GM19240 (cell line): ENCODE data around the gene GNB3.
A peak's percentile ranks its signal among the peaks of the same experiment; 100 is the strongest.
"Not testable (repeated sequence)": the region's sequence is repeated elsewhere in the genome, so short reads cannot be mapped to it uniquely, and the experiment has no call there.

ENCODE experiments used
- DNase-seq: peaks from one replicate; pipeline ENCODE4 v3.0.0; 2011; ENCODE audit warnings: low spot score; ENCODE audit not compliant: insufficient read length

The GNB3 gene

DNA sequence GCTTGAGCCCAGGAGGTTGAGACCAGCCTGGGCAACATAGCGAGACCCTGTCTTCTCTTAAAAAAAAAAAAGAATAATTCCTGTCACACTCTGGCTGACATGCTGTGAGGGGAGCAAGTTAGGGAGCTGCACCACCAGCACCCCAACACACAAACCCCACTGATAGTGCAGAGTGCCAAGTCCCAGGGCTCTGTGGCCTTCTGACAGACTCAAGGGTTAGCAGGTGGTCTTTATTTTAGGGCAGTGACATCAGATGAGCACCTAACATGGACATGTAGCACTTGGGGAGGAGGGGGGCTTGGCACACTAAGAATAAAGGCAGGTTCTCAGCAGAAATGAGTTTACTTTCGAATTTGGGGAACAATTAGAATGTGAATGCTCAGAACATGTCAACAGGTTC, 18.1 kb downstream of the GNB3 start:
- no peak for DNase-seq

DNA sequence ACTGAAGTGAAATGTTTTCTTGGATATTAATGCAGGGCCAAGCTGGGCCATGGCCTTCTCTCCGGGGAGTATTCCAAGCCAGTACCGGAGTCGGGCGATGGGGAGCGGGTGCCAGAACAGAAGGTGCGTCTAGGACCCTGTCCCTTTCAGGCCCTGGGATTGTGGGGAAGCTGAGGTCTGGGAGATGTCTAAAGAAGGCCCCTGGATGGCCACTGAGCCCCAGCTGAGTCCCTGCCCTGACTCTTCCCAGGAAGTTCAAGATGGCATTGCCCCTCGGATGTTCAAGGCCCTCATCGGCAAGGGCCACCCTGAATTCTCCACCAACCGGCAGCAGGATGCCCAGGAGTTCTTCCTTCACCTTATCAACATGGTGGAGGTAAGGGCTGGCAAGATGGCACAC, 19.4 kb downstream of the GNB3 start:
- DNase-seq: no peak

DNA sequence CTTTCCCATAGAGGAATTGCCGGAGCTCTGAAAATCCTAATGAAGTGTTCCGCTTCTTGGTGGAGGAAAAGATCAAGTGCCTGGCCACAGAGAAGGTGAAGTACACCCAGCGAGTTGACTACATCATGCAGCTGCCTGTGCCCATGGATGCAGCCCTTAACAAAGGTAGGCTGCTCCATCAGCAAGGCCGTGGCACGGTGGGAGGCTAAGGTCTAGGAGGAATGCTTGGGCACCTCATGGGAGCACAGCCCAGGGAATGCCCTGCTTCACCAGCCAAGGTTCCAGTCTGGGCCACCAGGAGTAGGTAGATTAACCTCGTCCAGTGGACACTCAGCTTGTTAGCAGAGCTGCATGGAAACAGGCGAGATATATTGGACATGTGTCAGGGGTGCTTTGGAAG, 20.2 kb downstream of the GNB3 start:
- DNase-seq: no peak

DNA sequence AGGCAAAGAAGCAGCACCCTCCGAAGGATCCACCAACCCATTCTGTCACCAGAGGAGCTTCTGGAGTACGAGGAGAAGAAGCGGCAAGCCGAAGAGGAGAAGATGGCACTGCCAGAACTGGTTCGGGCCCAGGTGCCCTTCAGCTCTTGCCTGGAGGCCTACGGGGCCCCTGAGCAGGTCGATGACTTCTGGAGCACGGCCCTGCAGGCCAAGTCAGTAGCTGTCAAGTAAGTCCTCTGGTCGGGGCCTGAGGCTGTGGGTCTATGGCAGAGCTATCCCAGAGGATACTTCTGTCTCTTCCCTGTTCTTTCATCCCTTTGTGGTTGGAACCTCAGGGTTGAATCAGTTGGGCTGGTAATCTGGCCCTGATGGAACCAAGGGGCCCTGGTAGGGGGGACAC, 20.7 kb downstream of the GNB3 start:
- no peak for DNase-seq

DNA sequence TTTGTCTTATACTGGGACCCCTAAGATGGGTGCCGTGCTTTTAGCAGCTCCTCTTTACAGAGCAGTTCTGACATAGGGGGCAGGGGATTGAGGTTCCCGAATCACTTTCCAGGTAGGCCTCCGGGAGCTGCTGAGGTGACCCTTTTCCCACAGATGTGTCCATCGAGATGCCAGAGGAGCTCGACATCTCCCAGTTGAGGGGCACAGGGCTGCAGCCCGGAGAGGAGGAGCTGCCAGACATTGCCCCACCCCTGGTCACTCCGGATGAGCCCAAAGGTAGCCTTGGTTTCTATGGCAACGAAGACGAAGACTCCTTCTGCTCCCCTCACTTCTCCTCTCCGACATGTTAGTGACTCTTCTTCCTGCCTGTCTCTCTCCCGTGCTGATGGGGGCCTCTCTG, 22.3 kb downstream of the GNB3 start:
- DNase-seq: no peak

DNA sequence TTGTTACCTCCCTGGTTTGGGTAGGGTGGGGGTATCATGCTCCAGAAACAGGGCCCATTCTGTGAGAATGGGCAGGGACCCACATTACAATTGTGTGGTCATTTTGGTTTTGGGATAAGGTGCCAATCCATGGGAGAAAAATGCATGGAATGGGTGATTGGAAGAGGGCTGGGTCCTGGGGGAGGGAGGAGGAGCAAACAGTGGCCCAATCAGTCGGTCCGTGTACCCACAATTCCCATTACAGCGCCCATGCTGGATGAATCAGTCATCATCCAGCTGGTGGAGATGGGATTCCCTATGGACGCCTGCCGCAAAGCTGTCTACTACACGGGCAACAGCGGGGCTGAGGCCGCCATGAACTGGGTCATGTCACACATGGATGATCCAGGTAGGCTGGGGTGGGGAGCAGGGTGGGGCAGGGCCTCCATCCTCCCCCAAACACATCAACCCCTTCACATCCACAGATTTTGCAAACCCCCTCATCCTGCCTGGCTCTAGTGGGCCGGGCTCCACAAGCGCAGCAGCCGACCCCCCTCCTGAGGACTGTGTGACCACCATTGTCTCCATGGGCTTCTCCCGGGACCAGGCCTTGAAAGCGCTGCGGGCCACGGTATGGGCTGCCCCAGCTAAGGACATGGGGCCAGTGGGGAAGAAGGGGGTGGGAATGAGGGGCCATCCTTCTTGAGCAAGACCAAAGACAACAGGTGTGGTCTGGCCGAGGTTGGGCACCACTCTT, 23.0 kb downstream of the GNB3 start:
- DNase-seq: no peak

DNA sequence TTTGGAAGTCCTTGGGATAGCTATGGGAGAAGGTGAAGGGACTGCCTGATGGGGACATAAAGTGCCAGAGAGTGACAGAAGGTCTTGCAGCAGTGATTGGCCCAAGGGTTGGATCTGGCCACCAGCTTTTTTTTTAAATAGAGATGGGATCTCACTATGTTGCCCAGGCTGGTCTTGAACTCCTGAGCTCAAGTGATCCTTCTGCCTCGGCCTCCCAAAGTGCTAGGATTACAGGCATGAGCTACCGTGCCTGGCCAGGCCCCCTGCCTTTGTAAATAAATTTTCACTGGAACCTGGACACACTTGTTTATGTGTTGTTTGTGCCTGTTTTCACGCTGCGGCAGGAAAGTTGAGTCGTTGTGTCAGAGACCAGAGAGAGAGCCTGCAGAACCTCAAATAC, 24.6 kb downstream of the GNB3 start:
- DNase-seq: not testable (repeated sequence)

DNA sequence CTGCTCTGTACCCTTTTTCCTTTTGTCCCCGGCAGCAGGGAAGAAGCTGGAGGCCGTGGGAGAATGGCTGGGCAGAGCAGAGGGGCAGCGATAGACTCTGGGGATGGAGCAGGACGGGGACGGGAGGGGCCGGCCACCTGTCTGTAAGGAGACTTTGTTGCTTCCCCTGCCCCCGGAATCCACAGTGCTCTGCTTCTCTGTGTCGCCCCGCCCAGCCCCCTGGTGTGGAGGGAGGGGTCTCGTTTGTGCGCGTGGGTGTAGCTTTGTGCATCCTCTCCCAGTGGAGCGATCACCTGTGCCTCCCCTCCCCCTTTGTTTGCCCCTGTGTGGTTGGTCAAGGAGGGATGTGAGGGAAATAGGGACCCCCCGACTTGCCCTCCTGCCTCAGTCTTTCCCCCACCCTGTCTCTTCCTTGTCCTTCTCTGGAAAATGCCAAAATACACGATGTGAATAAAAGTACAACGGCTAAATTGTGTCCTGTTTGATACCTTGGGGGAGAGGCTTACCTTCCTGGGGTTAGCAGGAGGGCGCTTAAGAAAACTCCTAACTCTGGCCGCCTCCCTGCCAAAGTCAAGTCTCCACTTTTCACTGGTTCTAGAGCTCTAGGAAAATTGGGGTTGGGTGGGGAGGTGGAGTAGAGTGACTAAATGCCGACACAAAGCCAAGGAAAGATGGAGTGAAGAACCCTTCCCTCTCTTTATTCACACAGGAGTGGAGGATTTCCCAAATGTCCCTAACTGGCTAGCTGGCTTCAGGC, 25.6 kb downstream of the GNB3 start:
- DNase-seq: no peak

DNA sequence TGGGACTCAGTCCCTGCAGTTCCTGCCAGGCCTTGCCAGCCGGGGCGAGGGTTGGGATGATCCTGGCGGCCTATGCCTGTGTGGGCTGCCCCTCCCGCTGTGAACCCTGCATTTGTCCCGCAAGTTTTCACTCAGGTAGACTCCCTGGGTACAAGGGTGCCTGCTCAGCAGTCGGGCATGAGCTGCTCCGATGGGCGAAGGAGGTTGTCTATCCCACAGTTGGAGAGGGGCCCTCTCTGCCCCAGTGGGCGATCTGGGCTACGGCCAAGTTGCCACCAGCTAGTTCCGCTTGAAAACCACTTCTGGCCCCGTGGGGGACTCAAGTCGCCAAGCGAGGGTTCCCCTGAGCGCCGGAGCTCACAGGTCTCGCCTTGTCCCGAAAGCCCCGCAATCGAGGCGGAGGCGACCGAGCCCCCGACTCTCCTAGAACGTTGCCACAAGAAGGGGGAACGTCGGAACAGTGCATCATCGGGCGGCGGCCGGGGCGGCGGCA, 26.2 kb downstream of the GNB3 start:
- DNase-seq: no peak

DNA sequence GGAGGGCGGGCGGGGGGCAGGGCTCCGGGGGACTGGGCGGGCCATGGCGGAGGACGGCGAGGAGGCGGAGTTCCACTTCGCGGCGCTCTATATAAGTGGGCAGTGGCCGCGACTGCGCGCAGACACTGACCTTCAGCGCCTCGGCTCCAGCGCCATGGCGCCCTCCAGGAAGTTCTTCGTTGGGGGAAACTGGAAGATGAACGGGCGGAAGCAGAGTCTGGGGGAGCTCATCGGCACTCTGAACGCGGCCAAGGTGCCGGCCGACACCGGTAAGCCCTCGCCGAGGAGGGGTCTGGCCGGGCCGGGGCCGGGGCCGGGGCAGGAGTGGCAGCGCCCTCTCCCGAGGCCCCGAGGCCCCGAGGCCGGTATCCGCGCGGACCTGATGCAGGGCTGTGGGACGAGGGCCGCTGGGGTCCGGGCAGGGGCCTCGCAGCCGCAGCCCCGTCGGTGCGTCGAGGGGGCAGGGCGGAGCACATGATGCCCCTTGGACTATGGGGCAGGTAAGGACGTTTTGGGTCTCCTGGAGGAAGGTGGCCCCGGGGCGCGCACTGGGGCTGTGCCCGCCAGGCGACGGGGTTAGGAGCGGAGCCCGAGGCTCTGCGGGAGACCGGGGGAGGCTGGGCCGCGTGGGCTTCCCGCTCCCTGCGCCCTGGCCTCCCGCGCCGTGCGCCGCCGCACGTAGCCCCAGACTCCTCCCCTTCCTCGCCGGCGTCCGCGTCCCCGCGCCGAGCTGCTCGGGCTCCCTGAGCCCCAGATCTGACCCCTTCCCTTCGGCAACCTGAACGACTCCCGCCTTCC, 26.9 kb downstream of the GNB3 start, which contains the start of gene TPI1:
Gene TPI1 (plus strand): TSS at position 119 of the 798 bp plus-strand sequence. CDS start 36 bp downstream, at position 155.
- peak; percentile 76 for DNase-seq

DNA sequence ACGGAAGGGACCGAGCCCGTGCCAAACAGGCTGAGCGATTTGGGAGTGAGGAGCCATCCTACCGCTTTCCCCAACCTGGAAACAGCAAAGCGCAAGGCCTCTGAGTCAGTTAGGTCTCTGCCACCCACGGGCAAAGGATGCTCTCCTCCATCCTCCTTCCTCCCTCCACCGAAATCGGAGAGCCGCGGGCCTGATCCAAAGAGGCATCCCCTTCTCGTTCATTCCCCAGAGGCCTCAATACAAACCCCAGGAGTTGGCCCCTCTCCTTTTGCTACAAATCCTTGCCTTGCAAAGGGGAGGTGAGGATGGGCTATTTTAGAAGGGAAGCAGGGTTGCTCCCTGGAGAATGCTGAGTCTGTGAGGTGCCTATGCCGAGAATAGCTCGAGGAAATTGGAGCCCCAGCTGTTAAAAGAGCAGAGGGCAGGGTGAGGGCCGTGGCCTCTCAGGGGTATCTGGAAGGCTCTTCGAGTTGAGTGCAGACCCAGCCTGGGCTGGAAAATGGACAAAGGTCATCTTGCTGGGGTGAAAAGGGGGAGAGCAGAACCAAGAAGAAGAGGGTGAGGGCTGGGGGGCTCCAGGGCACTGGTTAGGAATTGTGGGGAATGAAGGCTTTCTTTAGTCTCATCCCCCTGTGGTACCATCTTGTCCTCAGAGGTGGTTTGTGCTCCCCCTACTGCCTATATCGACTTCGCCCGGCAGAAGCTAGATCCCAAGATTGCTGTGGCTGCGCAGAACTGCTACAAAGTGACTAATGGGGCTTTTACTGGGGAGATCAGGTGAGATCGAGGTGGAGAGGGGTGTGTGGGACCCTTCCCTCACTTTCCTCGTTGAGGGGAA, 27.7 kb downstream of the GNB3 start:
- no peak for DNase-seq

DNA sequence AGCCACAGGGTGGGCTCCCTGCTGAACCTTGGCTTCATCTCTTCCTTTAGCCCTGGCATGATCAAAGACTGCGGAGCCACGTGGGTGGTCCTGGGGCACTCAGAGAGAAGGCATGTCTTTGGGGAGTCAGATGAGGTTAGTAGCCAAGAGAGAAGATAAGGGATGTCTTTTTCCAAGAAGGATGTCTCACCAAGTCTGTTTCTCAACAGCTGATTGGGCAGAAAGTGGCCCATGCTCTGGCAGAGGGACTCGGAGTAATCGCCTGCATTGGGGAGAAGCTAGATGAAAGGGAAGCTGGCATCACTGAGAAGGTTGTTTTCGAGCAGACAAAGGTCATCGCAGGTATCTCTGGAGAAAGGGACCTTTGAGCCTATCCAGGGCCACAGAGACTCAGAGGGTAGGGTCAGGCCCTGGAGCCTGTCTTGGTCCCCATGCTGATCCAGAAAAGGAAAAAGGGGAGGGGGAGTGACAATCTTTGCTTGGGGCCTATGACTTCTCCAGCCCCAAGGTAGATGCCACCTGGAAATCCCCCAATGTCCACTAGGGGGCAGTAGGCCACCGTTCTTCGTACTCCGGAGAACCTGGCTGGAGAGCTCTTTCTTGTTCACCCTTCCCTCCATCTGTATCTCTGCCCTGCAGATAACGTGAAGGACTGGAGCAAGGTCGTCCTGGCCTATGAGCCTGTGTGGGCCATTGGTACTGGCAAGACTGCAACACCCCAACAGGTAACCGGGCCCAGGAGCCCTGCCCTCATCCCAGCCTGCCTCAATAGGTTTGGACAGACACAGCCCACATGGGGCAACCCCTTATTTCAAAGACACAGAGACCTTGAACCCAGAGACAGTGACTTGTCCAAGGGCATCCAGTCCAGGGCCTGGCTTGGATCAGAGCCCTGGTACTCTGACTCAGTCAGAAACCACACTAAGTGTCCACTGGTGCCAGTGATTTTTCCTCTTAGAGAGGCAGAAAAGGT, 28.6 kb downstream of the GNB3 start:
- peak; percentile 67 for DNase-seq

DNA sequence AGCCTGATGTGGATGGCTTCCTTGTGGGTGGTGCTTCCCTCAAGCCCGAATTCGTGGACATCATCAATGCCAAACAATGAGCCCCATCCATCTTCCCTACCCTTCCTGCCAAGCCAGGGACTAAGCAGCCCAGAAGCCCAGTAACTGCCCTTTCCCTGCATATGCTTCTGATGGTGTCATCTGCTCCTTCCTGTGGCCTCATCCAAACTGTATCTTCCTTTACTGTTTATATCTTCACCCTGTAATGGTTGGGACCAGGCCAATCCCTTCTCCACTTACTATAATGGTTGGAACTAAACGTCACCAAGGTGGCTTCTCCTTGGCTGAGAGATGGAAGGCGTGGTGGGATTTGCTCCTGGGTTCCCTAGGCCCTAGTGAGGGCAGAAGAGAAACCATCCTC, 29.6 kb downstream of the GNB3 start:
- DNase-seq: not testable (repeated sequence)

DNA sequence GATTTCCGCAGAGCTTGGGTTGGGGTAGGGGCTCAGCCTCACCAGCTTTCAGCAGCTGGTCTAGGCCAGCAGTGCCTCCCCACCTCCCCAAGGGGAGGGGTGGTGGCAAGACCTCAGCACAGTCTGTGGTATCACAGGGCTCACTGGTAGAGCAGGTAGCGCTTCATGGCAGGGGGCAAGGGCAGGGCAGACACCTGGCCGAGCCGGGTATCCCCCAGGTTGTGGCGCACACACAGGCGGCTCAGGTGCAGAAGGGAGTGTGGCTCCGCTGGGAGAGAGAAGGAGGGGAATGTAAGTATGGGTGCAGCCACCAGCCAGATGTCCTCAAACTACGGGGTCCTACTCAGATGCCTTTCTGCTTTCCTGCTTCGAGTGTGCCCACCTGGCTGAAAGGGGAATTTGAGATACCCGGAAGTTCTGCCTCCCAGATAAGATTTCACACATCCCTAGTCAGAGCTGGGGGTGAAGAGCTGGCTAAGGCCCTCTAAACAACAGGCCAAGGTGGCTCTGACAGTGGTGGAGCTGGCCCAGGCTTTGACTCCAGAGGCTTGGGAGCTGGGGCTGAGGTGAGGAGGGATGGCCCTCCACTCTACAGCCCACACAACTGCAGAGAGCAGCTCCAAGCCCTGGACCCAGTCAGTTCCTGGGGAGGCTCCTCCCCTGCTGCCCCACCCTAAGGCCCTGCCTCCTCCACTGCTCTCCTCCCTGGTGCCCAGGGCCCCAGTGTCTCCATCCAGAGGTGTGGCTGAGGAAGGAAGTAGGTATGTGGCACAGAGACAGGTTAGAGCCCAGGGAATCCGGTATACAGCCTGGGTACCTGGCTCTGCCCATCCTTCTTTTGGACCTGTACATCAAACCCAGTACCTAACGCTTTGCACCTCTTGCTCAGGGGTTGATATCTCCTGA, 30.6 kb downstream of the GNB3 start:
- DNase-seq: no peak

DNA sequence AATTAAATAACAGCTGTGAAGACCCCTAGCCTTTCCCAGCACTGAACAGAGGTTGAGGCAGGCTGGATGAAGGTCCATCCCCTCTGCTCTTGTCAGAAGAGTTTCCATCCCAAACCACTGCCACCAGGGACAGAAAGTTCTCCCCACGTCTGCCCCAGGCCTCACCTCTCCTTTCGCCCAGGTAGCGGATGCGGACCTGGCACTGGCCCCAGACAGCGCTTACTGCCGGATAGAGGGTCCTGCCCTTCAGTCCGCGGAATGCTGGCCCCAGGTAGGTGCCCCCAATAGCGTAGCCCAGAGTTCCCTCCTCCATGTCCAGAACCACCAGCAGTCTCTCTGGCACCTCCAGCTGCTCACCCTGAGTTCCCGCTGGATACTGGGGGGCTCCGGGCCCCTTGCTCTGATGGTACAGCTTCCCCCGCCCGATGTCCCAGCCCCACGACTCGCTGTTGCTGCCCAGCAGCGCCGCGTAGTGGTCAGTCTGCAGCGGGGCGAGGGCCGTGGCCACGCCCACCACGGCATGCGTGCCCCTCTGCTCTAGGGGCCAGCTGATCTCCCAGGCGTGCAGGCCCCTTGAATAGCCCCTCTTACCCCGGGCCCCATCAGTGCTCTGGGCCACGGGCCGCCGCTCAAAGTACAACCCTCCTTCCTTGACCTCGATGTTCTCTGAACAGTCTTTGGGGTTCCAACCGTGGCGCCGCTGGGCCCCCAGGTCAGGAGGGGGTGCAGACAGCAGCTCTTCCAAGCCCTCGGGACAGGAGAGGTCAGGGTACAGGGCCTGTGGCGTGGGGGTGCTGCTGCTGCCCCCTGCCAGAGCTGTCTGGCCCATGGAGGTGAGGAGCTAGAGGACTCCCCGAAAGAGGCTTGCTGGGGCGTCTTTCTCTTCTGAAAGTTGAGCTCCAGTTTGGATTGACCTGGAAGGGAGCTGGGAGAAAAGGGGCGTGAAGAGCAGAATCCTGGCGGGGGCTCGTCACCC, 31.6 kb downstream of the GNB3 start:
- peak; percentile 69 for DNase-seq

DNA sequence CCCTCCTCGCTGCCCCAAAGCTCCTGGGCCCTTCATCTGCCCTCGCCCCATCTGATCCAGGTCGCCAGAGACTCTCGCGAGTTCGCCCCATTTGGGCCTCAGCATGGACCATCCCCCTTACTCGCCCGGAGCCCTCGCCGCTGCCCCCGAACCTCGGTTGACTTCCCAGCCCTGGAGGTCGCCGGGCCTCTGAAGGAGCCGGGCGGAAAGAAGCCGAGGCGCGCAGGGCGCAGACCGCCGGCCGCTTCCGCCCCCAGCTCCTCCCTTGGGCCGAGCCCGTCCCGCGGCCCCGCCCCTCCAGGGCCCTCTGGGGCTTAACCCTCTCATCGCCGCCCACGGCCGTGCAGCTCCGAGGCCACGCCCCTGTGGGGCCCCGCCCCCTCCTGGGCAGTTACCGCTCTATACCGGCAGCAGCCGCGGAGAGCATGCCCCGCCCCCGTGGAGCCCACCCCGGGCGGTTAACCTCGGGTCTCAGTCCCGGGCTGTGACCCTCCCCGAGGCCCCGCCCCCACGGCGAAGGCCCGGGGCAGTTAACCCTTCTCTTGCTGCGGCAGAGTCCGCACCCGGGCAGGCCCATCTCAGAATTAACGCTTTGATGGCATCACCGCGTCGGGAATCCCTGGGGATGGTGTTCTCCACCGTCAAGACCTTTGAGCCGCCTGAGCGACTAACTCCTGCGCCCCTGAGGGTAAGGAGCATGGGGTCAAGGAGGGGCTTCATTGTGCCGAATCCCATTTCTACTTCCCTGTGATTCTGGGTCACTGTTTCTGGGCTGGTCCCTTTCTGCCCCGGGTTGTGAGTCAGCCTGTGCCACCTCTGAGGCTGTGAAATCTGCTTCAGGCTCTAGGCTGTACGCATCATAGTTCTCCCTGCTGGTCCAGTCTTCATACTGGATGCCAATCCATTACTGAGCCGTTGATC, 32.6 kb downstream of the GNB3 start, which contains the start of gene SPSB2:
Gene SPSB2 (minus strand): TSS at position 210 of the 921 bp plus-strand sequence. CDS start 402 bp downstream, outside the sequence.
- peak; percentile 90 for DNase-seq
